ENCODE data around the gene LENG1.

Gene LENG1

GRCh38 chr19:54164369-54165068 lies 5.0 kb upstream of the LENG1 start:
- peak in 1 of 2 experiments; percentile 55 for DNase-seq (ENCODE audit: low read depth in 2 of 2)

GRCh38 chr19:54162884-54163283 lies 3.4 kb upstream of the LENG1 start:
- DNase-seq (ENCODE audit: low read depth in 2 of 2): no peak

- peak; percentile 50 to 78 for DNase-seq (ENCODE audit: low read depth in 2 of 2)
Measured at GRCh38 chr19:54162241-54162805, 2.8 kb upstream of the LENG1 start.

GRCh38 chr19:54160854-54161253 lies 1.3 kb upstream of the LENG1 start:
- no peak for DNase-seq (ENCODE audit: low read depth in 2 of 2)

GRCh38 chr19:54160182-54160811 lies 776 bp upstream of the LENG1 start:
- no peak for DNase-seq (ENCODE audit: low read depth in 2 of 2)

- DNase-seq (ENCODE audit: low read depth in 2 of 2): no peak
Measured at GRCh38 chr19:54158812-54159351, 639 bp downstream of the LENG1 start.

- no peak for DNase-seq (ENCODE audit: low read depth in 2 of 2)
Measured at GRCh38 chr19:54156953-54157352, 2.6 kb downstream of the LENG1 start.

- DNase-seq (ENCODE audit: low read depth in 2 of 2): no peak
Measured at GRCh38 chr19:54156490-54156889, 3.0 kb downstream of the LENG1 start.

- no peak for DNase-seq (ENCODE audit: low read depth in 2 of 2)
Measured at GRCh38 chr19:54155694-54156093, 3.8 kb downstream of the LENG1 start.

- no peak for DNase-seq (ENCODE audit: low read depth in 2 of 2)
Measured at GRCh38 chr19:54154603-54155345, 4.7 kb downstream of the LENG1 start.

- DNase-seq (ENCODE audit: low read depth in 2 of 2): no peak
Measured at GRCh38 chr19:54153731-54154326, 5.7 kb downstream of the LENG1 start.

GRCh38 chr19:54152878-54153524 lies 6.5 kb downstream of the LENG1 start:
- DNase-seq (ENCODE audit: low read depth in 2 of 2): no peak

- no peak for DNase-seq (ENCODE audit: low read depth in 2 of 2)
Measured at GRCh38 chr19:54152267-54152666, 7.3 kb downstream of the LENG1 start.

- no peak for DNase-seq (ENCODE audit: low read depth in 2 of 2)
Measured at GRCh38 chr19:54151362-54152035, 8.0 kb downstream of the LENG1 start.

- DNase-seq (ENCODE audit: low read depth in 2 of 2): no peak
Measured at GRCh38 chr19:54149021-54149812, 10.3 kb downstream of the LENG1 start.

GRCh38 chr19:54148158-54148557 lies 11.4 kb downstream of the LENG1 start:
- DNase-seq (ENCODE audit: low read depth in 2 of 2): no peak

- DNase-seq (ENCODE audit: low read depth in 2 of 2): no peak
Measured at GRCh38 chr19:54147676-54148075, 11.8 kb downstream of the LENG1 start.

- no peak for DNase-seq (ENCODE audit: low read depth in 2 of 2)
Measured at GRCh38 chr19:54145541-54146158, 13.9 kb downstream of the LENG1 start.

GRCh38 chr19:54142166-54142780 lies 17.2 kb downstream of the LENG1 start:
- no peak for DNase-seq (ENCODE audit: low read depth in 2 of 2)

Measured in stimulated activated CD4-positive, alpha-beta T cell treated with anti-CD3 and anti-CD28 coated beads, Interleukin-12 subunit alpha, Interleukin-12 subunit beta, amount 100 ng/mL, for 24 hours (primary cell).